ENCODE results near the gene MAN2B1. TPM values are rescaled to one million over a fixed set of nuclear protein-coding genes. Genes with fewer than 3 reads are reported as not detected.
"Not testable (repeated sequence)": the region's sequence is repeated elsewhere in the genome, so short reads cannot be mapped to it uniquely, and the experiment has no call there.

The MAN2B1 gene
- total RNA-seq, 8 experiments from 2014 or later: 12.3 to 95.9 (median 38.0) TPM

GRCh38 chr19:12681074-12681987 is 14.8 kb upstream of the MAN2B1 start, which contains the start of gene DHPS:
TSS of gene DHPS (minus strand) at chr19:12681880. CDS start at chr19:12681766, 114 bp downstream.
- peak; percentile 79 to 89 (median 86) for ATAC-seq (replicated peaks in 6 of 8)
- peak within 1 kb of the TSS; percentile 51 to 93 (median 83) for H3K4me3 ChIP-seq
- in situ Hi-C loops (cut with MboI; ENCODE audit: low pct_unique_long_range_greater_than_20kb in 2 of 9, low sequenced_read_pairs in 9 of 9, unreplicated experiment in 9 of 9): no loop called here
- H3K4me1 ChIP-seq (replicated peaks in 1 of 2): peaks cover 3 to 5% of the 10 kb centered on the region in 2 donors
- WGBS, 10 experiments: 0 to 4% (median 0%) methylated on average over 1 to 21 of the region's 68 CpGs; no CpG with 5 or more reads in 2 of the 10 experiments
- peak within 1 kb of the TSS; percentile 93 to 97 for H3K27ac ChIP-seq

GRCh38 chr19:12680034-12680433 is 13.5 kb upstream of the MAN2B1 start:
- Histone ChIP-seq H3K27ac (no peak overlapping the region), H3K4me3 (no peak overlapping the region), H3K4me1 (replicated peaks in 1 of 2) (peaks cover 3 to 5% of the 10 kb centered on the region in 2 donors)
- no peak for ATAC-seq (replicated peaks in 6 of 8)
- in situ Hi-C loops (cut with MboI; ENCODE audit: low pct_unique_long_range_greater_than_20kb in 2 of 9, low sequenced_read_pairs in 9 of 9, unreplicated experiment in 9 of 9): no loop called here
- 100% methylated on average over 1 to 6 of the region's 9 CpGs; no CpG with 5 or more reads in 6 of the 10 experiments for WGBS, 10 experiments

GRCh38 chr19:12678039-12678438 is 11.5 kb upstream of the MAN2B1 start:
- H3K4me3 ChIP-seq; H3K27ac ChIP-seq; in situ Hi-C loops (cut with MboI; ENCODE audit: low pct_unique_long_range_greater_than_20kb in 2 of 9, low sequenced_read_pairs in 9 of 9, unreplicated experiment in 9 of 9); ATAC-seq (replicated peaks in 6 of 8); H3K4me1 ChIP-seq (replicated peaks in 1 of 2): not testable (repeated sequence)
- 94 to 100% (median 100%) methylated on average over 1 to 4 of the region's 5 CpGs; no CpG with 5 or more reads in 7 of the 10 experiments for WGBS, 10 experiments

- H3K27ac ChIP-seq: no peak overlapping the region
Measured at GRCh38 chr19:12676928-12677327, 10.4 kb upstream of the MAN2B1 start.

GRCh38 chr19:12676384-12676792 is 9.8 kb upstream of the MAN2B1 start:
- H3K4me3 ChIP-seq: no peak overlapping the region
- H3K27ac ChIP-seq: no peak overlapping the region
- peaks cover 3 to 5% of the 10 kb centered on the region in 2 donors for H3K4me1 ChIP-seq (replicated peaks in 1 of 2)
- WGBS, 10 experiments: 0 to 43% (median 40%) methylated on average over 1 to 4 of the region's 4 CpGs; no CpG with 5 or more reads in 7 of the 10 experiments
- in situ Hi-C loops (cut with MboI; ENCODE audit: low pct_unique_long_range_greater_than_20kb in 2 of 9, low sequenced_read_pairs in 9 of 9, unreplicated experiment in 9 of 9): no loop called here
- peak; percentile 22 to 53 (median 38) for ATAC-seq (replicated peaks in 6 of 8)

More at GRCh38 chr19:12676928-12677327, 10.4 kb upstream of the MAN2B1 start:
- 81 to 100% (median 92%) methylated on average over 1 to 3 of the region's 12 CpGs; no CpG with 5 or more reads in 3 of the 10 experiments for WGBS, 10 experiments
- in situ Hi-C loops (cut with MboI; ENCODE audit: low pct_unique_long_range_greater_than_20kb in 2 of 9, low sequenced_read_pairs in 9 of 9, unreplicated experiment in 9 of 9): no loop called here
- Histone ChIP-seq H3K4me3 (no peak overlapping the region), H3K4me1 (replicated peaks in 1 of 2) (peaks cover 3 to 5% of the 10 kb centered on the region in 2 donors)
- no peak for ATAC-seq (replicated peaks in 6 of 8)

GRCh38 chr19:12675940-12676339 is 9.4 kb upstream of the MAN2B1 start:
- in situ Hi-C loops (cut with MboI; ENCODE audit: low pct_unique_long_range_greater_than_20kb in 2 of 9, low sequenced_read_pairs in 9 of 9, unreplicated experiment in 9 of 9): no loop called here
- Histone ChIP-seq H3K4me3 (no peak overlapping the region), H3K27ac (no peak overlapping the region), H3K4me1 (replicated peaks in 1 of 2) (peaks cover 3 to 5% of the 10 kb centered on the region in 2 donors)
- ATAC-seq (replicated peaks in 6 of 8): peak in 4 of 8 experiments; percentile 6 to 15 (median 8)
- WGBS, 10 experiments: 80% methylated on average over 1 of the region's 15 CpGs; no CpG with 5 or more reads in 9 of the 10 experiments

- ATAC-seq (replicated peaks in 6 of 8): peak in 2 of 8 experiments; percentile 6 to 12
- no peak overlapping the region for H3K27ac ChIP-seq
- in situ Hi-C loops (cut with MboI; ENCODE audit: low pct_unique_long_range_greater_than_20kb in 2 of 9, low sequenced_read_pairs in 9 of 9, unreplicated experiment in 9 of 9): no loop called here
- H3K4me3 ChIP-seq: no peak overlapping the region
- 93 to 100% (median 100%) methylated on average over 1 to 7 of the region's 10 CpGs; no CpG with 5 or more reads in 5 of the 10 experiments for WGBS, 10 experiments
- peaks cover 3 to 4% of the 10 kb centered on the region in 2 donors for H3K4me1 ChIP-seq (replicated peaks in 1 of 2)
Measured at GRCh38 chr19:12675399-12675798, 8.9 kb upstream of the MAN2B1 start.

- Histone ChIP-seq H3K27ac (no peak overlapping the region), H3K4me3 (no peak overlapping the region), H3K4me1 (replicated peaks in 1 of 2) (peaks cover 7 to 10% of the 10 kb centered on the region in 2 donors)
- ATAC-seq (replicated peaks in 6 of 8): no peak
- in situ Hi-C loops (cut with MboI; ENCODE audit: low pct_unique_long_range_greater_than_20kb in 2 of 9, low sequenced_read_pairs in 9 of 9, unreplicated experiment in 9 of 9): no loop called here
- 60 to 80% methylated on average over 1 of the region's 10 CpGs; no CpG with 5 or more reads in 8 of the 10 experiments for WGBS, 10 experiments
Measured at GRCh38 chr19:12672744-12673143, 6.2 kb upstream of the MAN2B1 start.

- 19 to 100% (median 78%) methylated on average over 2 to 5 of the region's 26 CpGs; no CpG with 5 or more reads in 4 of the 10 experiments for WGBS, 10 experiments
- H3K27ac ChIP-seq: peak overlapping the region; percentile 97 to 99
- ATAC-seq (replicated peaks in 6 of 8): no peak
- H3K4me1 ChIP-seq (replicated peaks in 1 of 2): peaks cover 16 to 19% of the 10 kb centered on the region in 2 donors
- in situ Hi-C loops (cut with MboI; ENCODE audit: low pct_unique_long_range_greater_than_20kb in 2 of 9, low sequenced_read_pairs in 9 of 9, unreplicated experiment in 9 of 9): no loop called here
- H3K4me3 ChIP-seq: peak overlapping the region; percentile 81 to 97 (median 95)
Measured at GRCh38 chr19:12670159-12670928, 3.8 kb upstream of the MAN2B1 start.

GRCh38 chr19:12669270-12670158 is 3.0 kb upstream of the MAN2B1 start:
- H3K4me3 ChIP-seq: peak overlapping the region; percentile 81 to 97 (median 95)
- 0 to 4% (median 0%) methylated on average over 4 to 19 of the region's 64 CpGs; no CpG with 5 or more reads in 1 of the 10 experiments for WGBS, 10 experiments
- peak overlapping the region; percentile 97 to 99 for H3K27ac ChIP-seq
- ATAC-seq (replicated peaks in 6 of 8): peak; percentile 31 to 67 (median 46)
- peaks cover 16 to 23% of the 10 kb centered on the region in 2 donors for H3K4me1 ChIP-seq (replicated peaks in 1 of 2)
- in situ Hi-C loops (cut with MboI; ENCODE audit: low pct_unique_long_range_greater_than_20kb in 2 of 9, low sequenced_read_pairs in 9 of 9, unreplicated experiment in 9 of 9): no loop called here

GRCh38 chr19:12668932-12669269 is 2.4 kb upstream of the MAN2B1 start:
- ATAC-seq (replicated peaks in 6 of 8): peak in 5 of 8 experiments; percentile 1 to 61 (median 40)
- Histone ChIP-seq H3K4me3 (peak overlapping the region; percentile 81 to 97 (median 95)), H3K27ac (peak overlapping the region; percentile 97 to 99), H3K4me1 (replicated peaks in 1 of 2) (peaks cover 16 to 23% of the 10 kb centered on the region in 2 donors)
- in situ Hi-C loops (cut with MboI; ENCODE audit: low pct_unique_long_range_greater_than_20kb in 2 of 9, low sequenced_read_pairs in 9 of 9, unreplicated experiment in 9 of 9): no loop called here
- 0 to 4% (median 0%) methylated on average over 2 to 10 of the region's 24 CpGs; no CpG with 5 or more reads in 6 of the 10 experiments for WGBS, 10 experiments

GRCh38 chr19:12668346-12668745 is 1.8 kb upstream of the MAN2B1 start:
- ATAC-seq (replicated peaks in 6 of 8): no peak
- 0 to 80% (median 67%) methylated on average over 1 to 2 of the region's 8 CpGs; no CpG with 5 or more reads in 5 of the 10 experiments for WGBS, 10 experiments

More at GRCh38 chr19:12668346-12668745, 1.8 kb upstream of the MAN2B1 start:
- H3K4me3 ChIP-seq: peak overlapping the region; percentile 81 to 97 (median 95)
- in situ Hi-C loops (cut with MboI; ENCODE audit: low pct_unique_long_range_greater_than_20kb in 2 of 9, low sequenced_read_pairs in 9 of 9, unreplicated experiment in 9 of 9): no loop called here
- H3K4me1 ChIP-seq (replicated peaks in 1 of 2): peaks cover 16 to 23% of the 10 kb centered on the region in 2 donors
- H3K27ac ChIP-seq: peak overlapping the region in 1 of 2 donors; percentile 99
